ENCODE results near the gene COMT.
A peak's percentile ranks its signal among the peaks of the same experiment; 100 is the strongest.

COMT gene

DNA sequence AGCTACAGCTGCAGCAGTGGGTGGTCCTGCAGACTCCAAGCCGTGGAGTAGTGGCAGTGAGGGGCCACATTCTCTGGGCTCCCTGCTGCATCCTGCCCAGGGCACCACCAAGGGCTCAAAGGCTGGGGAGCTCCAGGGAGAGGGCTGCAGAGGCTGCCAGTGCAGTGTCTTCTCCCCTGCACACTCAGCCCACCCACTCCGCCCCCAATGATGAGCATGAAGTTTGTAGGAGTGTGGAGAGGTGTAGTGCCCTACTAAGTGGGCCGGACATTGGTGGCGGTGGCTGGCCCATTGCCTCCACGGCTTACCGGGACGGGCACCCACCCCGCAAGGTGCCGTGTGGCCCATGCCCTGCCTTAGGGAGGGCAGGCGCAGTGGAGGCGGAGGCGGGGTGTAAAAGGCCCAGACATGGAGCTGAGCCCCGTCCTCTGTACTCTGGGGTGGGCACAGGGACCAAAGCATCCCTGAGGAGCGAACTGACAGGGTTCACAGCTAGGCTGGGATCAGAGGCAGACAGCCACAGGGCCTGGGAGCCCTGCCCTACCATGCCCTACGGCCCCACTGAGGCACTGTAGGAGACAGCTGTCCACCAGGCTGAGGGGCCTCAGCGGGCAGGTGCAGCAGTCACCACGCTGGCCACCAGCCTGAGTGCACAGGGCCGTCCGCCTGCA is 56.1 kb downstream of the COMT start:
- no peak for DNase-seq

GRCh38 chr22:19998232-19998951 is 56.8 kb downstream of the COMT start:
- DNase-seq = no peak

DNA sequence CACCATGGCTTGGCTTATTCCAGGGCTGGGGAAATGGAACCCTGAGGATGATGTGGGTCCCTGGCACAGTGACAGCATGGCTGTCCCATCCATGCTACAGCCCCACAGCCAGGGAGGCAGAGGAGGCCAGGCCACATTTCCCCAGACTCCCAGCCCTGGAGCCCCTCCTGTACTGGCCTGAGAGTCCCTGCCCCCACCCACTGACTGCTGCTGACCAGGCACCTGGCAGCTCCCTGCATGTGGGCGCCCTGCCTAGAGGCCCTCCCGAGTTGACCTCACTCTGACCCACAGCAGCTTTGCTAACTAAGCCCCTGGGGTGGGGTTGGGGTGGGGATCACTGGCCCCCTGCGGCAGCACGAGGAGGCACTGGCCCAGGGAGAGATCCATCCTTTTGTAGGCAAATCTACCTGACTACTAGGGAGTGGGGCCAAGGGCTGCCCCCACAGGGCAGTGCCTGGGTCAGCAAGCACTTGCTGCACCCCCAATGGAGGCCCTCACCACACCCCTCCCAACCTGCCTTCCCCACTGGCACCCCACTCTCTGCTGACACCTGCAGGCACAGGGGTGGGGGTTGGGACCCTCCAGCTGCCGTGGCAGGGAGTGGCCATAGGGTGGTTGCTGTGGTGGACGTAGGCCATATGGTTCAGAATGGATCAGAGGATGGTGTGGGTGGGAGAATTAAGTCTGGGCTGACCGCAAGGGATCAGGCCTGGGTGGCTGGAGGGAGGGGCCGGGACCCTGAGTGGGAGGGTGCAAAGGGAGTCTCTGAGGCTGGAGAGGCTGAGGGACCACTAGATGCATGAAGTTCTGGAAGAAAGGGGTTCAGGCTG is 57.6 kb downstream of the COMT start:
- no peak for DNase-seq

- DNase-seq = no peak
Observed at GRCh38 chr22:20000246-20001081, 58.9 kb downstream of the COMT start.

GRCh38 chr22:20001082-20001638 is 59.6 kb downstream of the COMT start:
- DNase-seq = no peak

DNA sequence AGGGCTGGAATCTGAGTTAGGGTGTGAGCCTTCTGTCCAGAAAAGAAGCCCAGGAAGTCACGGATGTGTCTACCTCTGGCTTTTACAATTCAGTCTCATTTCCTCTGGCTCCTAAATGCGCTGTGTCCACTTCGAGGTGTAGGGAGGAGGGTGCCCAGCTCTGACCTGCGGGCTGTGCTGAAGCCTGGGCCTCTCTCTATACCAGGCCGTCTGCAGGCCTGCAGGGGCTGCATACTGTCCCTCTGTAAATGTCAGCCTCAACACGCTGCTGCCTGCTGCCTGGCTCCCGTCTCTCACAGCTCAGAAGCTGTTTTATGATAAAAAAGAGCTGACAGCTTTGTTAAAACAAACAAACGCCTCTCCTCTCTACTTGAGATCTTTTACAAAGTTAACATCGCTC is 60.6 kb downstream of the COMT start:
- DNase-seq = no peak

- no peak for DNase-seq
Observed at GRCh38 chr22:20002636-20003035, 61.1 kb downstream of the COMT start.

- DNase-seq = no peak
Observed at GRCh38 chr22:20003304-20003703, 61.7 kb downstream of the COMT start.

DNA sequence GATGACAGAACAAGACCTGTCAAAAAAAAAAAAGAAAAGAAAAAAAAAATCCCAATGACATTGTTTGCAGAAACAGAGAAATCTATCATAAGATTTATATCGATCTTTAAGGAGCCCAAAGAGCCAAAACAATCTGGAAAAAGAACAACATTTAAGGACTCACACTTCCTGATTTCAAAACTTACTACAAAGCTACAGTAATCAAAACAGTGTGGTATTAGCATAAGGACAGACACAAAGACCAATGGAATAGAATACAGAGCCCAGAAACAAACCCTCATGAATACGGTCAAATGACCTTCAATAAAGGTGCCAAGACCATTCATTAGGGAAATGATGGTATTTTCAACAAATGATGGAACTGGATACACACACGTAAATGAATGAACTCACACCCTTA is 62.9 kb downstream of the COMT start:
- DNase-seq = no peak

GRCh38 chr22:20008221-20008995 is 66.8 kb downstream of the COMT start:
- no peak for DNase-seq

GRCh38 chr22:20009018-20009491 is 67.5 kb downstream of the COMT start:
- DNase-seq = no peak

GRCh38 chr22:20009582-20010306 is 68.2 kb downstream of the COMT start:
- no peak for DNase-seq

DNA sequence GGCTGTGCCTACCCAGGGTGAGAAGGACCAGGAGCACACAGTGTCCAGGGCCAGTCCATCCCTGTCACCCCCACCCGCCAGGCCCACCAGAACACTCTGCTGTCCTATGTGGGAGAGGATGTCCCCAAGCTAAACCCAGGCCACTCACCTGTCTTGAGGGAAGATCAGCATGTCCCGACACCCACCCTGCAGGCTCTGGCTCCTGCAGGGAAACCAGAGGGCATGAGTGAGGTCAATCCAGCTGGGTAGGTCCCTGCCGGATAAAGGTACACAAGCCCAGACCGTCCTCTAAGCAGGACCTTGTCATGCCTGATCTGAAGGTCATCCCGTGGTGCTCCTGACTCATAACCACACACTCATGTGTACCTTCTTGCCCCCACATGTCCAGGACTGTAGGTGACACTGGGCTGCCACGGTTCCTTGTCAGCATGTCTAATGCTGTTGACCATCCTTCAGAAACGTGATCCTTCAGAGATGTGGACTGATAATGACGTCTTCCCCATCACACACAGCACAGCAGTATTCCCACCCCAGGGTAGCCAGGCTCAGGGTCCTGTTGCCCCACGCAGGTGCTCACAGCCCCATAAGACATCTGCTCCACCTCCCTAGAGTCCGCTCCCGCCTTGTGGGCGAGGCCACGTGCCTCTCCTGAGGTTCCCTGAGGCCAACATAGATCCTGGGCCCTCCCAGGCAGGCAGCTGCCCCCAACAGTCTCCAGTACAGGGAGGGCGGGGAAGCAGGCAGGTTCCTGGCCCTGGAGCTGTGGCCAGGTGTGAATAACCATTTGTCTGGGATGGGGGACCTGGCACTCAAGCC is 68.9 kb downstream of the COMT start:
- DNase-seq = no peak

DNA sequence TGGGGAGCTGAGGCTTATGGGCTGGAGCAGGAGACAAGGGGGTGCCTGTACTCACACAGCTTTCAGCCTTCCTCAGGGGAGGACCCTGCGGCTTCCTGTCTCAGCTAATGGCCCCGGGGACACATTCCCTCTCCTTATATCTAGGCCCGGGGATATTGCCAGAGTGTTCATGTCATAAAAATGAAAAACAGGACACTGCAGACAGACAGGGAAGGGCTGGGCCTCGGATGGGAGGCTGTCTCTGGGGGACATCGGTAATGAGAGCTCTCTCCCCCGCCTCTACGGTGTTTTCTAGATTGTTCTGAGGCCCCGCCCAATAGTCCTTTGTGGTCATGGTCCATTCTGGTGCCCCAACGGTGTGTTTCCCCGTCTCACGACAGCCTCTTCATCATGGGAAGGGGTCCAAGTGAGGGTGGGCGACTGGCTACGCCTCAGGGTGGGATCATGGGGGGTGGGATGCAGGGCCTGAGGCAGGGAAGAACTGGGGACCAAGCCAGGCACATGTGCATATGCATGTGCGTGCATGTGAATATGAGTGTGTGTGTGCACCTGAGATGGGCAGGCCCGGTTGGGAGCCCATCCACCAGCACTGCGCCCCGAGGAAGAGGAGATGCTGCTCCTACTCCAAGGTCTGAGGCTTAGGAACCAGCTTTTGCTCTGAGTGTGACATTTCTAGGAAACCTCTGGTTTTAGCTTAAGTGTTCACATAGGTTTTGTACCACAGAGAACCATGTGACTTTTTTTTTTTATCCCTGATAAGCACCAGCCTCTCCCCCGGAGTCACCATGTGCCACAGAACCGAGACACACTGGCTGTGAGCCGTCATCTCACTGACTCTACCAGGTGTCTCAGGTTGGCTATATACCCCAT is 69.8 kb downstream of the COMT start:
- no peak for DNase-seq

DNA sequence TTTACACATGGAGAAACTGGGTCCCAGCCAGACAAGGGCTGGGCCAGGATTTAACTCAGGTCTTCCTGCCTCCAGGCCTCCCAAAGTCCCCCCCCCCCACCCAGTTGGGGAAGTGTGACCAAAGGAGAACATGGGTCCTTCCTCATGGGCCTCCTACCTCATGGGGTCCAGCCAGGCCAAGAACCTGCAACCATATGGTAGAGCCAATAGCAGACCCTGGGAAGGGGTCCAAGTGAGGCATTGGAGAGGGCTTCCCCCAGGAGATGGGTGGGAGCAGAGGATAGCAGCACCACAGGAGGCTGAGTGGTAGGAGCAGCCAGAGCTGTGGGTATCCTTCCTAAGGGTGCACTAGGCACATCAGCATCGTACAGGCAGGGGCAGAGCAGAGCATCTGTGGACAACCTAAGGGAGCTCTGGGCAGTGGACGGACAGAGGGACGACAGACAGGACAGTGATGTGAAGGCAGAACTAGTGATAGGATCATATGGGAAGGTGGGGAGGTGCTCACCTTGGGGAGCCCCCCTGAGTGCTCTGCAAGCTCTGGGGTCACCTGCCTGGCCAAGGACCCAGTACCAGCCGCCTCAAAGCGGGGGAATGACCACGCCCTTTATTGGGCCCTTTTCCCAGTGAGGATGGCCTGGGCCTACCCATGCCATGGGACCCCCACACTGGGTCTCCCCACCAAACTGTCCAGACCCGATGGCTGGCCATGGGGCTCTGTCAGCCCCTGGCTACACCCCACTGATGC is 70.6 kb downstream of the COMT start:
- DNase-seq = no peak

GRCh38 chr22:20012741-20013331 is 71.3 kb downstream of the COMT start:
- no peak for DNase-seq

- peak in 2 of 6 experiments; percentile 5 to 21 for DNase-seq
Observed at GRCh38 chr22:20013382-20013871, 71.9 kb downstream of the COMT start.
